HK-2 (cell line): ENCODE results near the gene AQP12A.
"Not testable (repeated sequence)": the region's sequence is repeated elsewhere in the genome, so short reads cannot be mapped to it uniquely, and the experiment has no call there.

ENCODE experiments used
- DNase-seq: peaks from one replicate; pipeline ENCODE4 v3.0.0-alpha.2; 2018; ENCODE audit not compliant: unreplicated experiment

AQP12A gene

DNA sequence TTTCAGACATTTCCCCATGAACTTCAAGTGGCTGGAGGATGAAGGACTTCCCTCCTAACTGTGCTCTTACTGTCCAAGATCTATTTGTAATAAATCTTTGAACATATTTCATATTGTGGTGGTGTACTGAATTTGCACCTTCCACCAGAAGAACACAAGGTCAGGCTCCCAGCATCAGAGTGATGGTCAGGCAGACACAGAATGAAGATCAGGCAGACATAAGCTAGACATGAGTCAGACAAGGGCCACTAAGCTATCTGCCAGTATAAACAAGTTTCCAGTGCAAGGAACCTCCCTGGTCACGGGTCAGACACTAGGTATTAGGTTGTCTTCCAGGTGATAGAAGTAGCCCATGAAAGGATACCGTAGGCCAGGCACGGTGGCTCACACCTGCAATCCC lies 29.0 kb upstream of the AQP12A start:
- DNase-seq: no peak

DNA sequence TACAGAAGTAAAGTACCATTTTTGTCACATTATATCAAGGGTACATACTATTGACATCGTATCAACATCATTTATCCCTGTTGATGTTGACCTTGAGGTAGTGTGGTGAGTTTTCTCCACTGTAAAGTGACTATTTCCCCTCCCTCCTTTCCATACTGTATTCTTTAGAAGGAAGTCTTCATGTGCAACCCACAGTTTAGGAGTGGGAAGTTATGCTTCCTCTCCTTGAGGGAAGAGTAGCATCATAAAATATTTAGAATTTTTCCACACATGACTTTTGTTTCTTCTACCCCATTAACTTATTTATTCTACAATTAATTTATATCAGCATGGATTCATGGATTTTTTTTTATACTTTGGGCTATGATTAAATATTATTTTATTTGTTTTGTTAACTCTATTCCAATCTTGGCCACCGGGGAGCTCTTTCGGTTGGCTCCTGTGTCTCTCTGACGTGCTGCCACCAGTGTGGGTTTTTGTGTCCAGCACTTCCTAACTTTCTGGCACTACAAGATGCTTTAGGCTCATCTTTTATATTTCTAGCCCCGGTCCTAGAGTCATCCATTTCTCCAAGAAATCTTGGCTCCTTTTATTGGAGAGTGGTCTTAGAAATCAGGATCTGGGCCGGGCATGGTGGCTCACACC lies 28.0 kb upstream of the AQP12A start:
- DNase-seq: no peak

DNA sequence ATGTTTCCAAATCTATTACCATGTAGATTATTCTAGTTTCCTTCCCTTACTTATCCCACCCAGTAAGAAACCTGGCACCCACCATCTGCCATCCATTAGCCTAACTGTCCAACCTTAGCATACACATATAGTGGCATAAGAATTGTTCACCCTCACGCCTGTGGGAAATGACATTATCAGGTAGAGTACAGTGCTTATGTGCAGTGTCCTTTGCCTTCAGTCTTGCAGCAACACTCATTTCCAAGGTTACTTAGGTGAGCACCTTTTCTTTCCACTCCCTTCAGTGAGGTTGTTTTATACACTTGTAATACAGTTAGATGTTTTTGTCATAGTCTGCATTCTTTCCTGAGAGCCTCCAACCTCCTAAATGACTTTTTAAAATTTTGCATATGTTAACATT lies 27.0 kb upstream of the AQP12A start:
- no peak for DNase-seq

DNA sequence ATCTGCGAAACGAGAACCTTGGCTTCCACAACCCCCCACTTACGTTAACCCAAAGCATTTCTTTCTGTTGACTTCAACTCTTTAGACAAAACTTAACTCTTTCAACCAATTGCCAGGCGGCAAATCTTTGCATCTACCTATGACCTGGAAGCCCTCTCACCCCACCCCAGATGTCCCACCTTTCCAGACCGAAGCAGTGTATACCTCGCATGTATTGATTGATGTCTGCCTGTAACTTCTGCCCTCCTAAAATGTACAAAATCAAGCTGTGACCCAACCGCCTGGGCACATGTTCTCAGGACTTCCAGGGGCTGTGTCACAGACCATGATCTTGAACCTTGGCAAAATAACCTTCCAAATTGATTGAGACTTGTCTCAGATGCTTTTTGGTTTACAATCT lies 21.3 kb upstream of the AQP12A start:
- DNase-seq: no peak

DNA sequence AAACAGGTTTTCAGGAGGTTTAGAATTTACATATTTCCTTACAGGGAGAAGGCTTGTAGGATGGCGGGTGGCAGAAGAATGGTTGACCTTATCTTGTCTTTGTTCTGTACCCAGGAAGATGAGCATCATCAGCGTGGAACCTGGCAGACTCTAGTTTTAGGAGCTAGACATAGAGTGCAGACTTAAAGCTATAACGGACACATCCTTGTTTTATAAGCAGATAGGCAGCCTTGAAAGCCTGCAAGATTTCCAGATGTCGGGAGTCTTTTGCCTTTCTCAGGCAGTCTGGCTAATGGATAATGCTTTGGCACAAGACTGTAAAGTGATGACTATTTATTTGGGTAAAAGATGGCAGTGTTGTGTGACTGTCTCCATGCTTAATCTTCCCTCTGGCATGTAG lies 20.7 kb upstream of the AQP12A start:
- no peak for DNase-seq

DNA sequence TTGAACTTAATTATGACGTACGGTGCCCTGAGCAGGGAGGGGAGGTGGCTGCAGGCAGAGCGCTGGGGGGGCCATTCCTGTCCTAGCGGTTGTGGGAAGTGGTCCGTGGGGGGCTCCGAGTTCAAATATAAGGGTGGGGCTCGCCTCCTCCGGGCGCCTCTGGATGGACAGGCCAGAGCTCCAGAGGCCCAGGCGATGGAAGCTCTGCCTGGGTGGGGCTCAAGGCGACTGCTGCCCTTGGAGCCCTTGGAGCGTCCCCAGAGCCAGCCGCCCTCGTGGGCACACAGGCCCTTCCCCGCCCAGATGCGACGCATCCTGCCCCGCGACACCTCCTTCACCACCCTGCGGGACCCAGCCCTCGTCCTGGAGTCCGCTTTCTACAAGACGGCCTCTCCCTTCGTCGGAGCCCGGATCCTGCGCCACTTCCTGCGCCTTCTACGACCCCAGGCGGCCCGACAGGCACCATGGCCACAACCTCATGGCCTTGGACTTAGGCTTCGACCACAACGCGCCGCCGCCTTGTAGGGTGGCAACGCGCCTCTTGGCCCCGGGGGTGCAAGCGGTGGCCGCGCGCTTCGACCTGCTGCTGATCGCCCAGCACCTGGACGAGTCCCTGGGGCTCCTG lies 19.5 kb upstream of the AQP12A start:
- DNase-seq: no peak

DNA sequence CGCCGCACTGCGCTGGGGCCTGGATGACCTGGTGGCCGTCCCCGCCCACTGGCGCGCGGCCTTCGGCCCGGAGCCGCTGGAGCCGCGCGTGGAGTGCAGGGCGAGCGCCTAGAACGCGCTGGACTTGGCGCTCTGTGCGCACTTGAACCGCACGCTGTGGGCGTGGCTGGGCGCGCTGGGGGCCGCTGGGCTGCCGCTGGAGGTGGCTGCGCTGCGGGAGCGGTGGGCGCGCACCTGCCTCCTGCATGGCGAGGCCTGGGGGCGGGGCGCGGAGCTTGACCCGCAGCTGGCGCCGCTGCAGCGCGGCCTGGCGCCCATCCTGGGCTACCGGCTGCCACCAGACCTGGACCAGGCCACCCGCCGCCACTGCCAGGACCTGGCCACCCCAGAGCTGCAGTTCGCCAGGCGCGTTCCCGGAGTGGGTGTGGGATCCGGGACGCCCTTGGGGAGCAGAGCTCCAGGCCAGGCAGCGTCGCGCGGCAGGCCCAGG lies 18.9 kb upstream of the AQP12A start:
- DNase-seq: no peak

DNA sequence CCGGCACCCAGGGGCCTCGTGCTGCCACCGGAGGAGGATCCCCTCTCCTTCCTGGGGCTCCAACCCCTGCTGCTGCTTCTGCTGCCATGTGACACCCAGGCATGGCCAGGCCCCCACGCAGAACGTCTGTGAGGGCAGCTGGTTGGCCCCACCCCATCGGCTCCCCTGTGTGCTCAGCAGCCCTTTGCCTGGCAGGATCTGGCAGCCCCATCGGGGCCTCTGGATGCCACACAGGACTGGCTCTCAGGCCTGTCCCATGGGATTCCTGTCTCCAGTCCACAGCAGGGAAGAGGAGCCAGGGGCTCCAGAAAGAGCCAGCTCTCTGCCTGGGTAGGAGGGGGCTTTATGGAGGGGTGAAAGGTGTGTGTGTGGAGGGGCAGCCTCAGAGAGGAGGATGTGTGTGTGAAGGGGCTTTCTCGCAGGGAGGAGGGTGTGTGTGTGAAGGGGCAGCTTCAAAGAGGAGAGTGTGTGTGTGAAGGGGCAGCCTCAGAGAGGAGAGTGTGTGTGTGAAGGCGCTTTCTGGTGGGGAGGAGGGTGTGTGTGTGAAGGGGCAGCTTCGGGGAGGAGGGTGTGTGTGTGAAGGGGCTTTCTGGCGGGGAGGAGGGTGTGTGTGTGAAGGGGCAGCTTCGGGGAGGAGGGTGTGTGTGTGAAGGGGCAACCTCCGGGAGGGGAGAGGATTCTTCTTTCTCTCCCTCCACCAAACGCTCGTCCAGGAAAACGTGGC lies 17.0 kb upstream of the AQP12A start:
- DNase-seq: not testable (repeated sequence)

DNA sequence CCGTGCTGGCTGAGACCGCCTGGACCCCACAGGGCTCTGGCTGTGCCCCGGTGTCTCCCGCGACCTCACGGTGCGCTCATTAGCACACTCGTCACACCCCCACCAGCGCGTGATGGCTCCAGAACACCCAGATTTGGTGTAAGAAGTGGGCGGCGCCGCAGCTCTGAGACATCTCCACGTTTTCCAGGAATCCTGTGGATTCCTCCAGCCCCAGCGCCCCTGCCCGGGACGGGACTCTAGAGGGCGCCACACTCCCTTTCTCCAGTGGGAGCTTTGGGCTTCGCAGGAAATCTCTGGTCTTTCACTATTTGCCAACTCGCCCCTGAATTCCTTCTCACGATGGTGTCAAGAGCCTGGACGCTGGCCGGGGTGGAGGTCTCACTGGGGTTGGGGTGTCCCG lies 16.3 kb upstream of the AQP12A start:
- not testable (repeated sequence) for DNase-seq

DNA sequence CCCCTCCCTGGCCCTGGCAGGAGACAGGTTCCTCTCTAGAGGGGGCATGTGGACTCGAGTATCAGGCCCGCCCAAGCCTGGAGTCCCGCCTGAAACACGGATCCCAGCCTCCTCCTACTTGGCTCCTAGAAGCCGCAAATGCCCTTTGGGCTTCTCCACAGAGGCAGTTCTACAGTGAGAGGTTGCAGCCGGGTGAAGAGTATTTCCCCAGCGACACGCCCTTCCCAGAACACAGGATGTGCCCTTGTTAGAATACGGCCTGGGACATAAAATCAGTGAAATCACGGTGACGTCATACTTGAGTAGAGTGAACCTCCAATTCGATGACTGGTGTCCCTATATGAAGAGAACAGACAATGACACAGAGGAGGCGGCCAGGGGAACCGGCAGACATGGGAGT lies 13.6 kb upstream of the AQP12A start:
- not testable (repeated sequence) for DNase-seq

DNA sequence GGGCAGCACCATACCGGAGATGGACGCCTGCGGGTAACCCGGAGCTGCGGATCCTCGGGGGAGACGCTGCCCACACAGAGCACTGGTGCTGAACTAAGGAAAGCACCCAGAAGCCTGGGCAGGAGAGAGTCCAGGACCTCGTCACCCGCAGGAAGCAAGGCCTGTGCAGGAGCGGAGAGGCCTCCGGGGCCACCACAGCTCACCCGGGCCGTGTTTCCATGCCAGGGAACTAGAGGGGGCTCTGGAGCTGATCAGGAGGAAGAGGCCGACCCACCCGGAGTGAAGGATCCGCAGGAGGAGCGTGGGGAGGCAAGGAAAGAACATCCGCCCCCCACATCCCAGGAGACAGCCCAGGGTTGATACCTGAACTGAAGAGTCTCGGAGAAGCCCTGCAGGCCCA lies 12.8 kb upstream of the AQP12A start:
- DNase-seq: not testable (repeated sequence)

DNA sequence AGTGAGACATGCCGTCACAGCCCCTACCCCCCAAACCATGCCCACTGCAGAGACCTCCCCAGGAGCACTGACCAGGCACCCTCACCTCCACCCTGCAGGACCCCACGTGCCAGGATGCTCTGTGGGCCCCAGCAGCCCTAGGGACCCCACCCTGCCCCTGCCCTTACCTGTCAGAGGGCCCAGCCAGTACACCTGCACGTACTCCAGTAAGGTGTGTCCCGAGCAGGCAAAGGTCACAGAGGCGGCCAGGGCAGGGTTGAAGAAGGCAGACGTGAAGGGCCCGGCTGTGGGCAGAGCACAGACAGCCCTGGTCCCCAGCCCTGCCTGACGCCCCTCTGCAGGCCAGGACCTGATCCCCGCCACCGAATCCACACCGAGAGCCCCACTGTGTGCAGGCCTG lies 11.5 kb upstream of the AQP12A start:
- DNase-seq: not testable (repeated sequence)

DNA sequence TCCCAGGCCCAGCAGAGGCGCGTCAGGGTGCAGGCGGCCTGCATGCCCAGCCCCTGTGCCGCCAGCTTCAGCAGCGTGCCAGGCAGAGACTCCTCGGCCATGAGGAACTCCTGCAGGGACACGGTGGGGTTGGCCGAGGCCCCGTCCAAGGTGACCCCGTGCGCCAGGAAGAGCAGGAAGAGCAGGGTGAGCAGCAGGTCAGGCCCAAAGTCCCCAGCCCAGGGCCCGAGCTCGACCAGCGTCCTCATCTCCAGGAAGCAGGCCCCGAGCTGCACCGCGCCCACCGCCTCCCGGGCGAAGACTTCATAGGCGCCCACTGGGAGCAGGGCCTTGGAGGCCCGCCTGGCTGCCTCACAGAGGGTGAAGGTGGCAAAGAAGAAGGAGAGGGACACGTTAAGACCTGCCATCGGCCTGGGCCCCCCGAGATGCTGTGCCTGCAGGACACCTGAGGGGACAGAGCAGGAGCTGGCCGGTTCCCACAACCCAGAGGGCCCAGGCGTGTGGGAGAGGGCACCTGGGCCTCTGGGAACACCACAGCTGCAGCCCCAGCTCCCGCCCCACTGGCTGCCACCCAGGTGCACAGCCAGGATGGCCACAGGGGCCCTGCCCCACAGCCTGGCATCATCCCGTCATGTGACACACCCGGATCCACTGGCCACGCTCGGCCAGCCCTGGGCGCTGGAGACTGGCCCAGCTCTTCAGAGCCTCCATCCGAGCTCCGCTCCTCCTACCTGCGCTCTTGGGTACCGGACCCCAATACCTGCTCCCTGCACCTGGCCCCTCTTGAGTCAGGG lies 9.0 kb upstream of the AQP12A start, which contains the start of gene AQP12B:
Gene AQP12B (minus strand): TSS at position 455 of the 794 bp plus-strand sequence. CDS start 48 bp downstream, at position 407.
- not testable (repeated sequence) for DNase-seq

DNA sequence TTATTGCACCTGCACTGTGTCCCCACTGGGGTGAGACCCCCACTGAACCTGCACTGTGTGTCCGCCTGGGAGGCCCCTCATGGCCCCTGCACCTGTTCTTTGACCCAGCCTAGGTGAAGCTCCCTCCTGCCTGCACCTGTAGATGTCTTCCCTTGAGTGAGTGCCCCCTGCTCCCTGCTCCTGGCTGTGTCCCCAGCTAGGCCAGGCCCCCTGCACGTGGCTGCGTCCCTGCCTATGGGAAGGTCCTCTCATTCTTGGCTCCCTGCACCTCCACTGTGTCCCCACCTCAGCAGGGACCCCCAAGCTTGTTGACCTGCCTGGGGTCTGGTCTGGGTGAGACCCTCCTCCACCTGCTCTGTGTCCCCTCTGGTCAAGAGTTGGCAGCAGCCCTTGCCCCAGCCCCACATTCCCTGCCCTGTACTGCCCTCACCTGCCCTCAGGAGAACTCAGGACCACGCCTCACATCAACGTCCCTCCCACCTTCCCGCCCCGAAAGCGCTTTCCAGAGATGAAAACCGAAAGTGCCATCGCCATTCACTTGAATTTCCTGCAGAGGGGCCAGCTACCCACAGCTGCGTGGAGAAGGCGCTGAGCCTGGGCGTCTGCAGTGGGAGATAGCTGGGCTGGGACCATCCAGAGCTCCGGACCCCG lies 8.2 kb upstream of the AQP12A start:
- DNase-seq: not testable (repeated sequence)

DNA sequence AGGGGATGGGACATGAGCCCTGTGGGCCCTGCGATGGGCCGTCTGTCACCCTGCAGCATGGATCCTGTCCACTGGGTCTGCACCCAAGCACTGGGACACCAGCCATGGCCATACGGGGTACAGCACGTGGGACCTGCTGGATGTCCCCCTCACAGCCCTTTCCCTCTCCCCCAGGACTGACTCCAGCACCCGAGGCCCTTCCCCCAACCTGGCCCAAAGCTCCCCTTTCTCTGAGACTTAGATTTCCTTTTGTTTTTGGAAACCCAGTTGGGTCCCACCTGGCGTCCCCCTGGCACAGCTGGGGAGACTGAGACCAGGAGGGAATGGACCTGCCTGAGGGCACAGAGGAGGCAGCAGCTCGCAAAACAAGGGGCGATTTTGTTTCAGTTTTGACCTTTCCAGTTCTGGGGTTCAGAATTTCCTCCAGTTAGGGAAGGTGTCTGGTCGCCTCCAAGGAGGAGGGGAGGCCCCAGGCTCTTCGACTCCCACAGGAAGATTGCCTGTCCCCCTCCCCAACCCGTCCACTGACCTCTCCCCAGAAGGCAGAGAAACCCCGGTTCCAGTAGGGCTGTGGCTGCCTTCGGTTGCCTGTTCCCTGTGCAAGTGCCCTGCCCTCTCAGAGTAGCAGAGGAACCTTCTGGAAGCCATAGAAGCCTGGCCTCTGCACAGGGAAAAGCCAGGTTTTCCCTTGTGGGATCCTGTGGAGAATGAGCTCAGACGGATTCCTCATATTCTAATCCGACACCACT lies 7.5 kb upstream of the AQP12A start:
- not testable (repeated sequence) for DNase-seq

DNA sequence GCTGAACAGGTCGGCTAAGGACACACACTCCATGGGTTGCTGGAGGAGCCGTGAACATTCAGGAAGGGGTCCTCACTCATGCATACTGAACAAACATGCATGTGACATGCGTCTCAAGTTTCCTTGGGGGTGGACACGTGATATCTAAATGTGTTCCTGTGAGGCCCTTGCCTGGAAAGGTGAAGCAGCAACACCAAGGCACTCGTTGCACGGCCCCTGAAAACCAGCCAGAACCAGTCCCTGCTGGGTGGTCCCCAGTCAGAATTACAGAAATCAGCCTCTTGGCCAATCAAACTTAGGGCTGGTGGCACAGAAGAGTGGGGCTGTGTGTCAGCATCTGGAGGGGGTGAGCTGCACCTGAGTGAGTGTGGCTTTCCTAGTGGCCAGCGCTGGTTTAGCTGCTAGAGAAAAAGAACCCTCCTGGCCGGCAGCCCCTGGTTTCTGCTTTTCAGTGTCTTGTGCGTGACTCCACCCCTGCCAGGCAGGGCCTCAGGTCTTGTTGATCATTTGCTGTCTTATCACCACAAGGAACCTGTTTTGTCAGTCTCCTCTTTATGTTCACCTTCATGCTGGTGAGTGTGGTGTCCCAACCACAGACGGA lies 5.8 kb upstream of the AQP12A start:
- DNase-seq: no peak

DNA sequence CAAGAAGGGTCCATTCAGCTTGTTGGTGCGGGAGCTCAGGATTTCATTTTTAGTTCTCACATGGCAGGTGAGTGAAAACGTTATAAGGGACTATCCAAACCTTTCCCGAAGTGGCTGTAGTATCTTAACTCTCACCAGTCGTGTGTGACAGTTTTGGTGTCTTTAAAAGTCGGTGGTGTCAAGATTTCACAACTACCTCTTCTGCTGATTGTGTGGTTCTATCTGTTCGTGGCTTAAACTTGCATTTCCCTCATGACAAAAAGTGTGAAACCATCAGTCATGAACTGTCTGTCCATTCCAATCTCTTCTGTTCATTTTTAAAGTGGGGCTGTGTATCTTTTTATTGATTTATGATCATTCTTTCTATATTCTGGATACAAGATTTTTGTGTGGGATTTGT lies 5.2 kb upstream of the AQP12A start:
- no peak for DNase-seq

DNA sequence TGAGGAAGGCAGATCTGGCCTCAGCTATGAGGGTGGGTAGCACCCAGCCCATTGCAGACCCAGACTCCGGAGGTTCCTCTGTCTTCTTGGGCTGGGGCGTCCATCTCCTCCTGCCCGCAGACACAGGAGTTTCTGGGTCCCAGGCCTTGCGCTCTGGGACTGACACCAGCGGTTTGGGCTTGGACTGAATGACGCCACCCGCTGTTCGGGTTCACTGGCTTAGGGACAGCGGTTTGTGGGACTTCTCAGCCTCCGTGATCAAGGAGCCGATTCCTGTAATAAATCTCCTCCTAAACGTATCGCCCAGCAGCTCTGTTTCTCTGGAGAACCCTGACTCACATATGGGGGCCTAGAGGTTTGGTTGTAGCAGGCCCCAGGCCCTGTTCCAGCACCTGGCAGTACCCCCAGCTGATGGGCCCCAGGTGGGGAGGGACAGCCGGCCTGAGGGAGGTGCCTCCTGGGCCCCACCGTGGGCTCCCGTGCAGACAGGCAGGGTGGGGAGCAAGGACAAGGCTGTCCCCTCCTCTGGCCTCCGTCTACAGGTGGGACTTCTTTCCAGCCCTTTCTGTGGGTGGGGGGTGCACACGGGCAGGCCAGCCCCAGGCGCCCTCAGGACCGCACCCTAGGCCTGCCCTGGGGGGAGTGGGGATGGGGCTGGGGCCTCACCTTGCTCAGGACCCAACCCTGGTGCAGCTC lies 4.5 kb upstream of the AQP12A start:
- no peak for DNase-seq

DNA sequence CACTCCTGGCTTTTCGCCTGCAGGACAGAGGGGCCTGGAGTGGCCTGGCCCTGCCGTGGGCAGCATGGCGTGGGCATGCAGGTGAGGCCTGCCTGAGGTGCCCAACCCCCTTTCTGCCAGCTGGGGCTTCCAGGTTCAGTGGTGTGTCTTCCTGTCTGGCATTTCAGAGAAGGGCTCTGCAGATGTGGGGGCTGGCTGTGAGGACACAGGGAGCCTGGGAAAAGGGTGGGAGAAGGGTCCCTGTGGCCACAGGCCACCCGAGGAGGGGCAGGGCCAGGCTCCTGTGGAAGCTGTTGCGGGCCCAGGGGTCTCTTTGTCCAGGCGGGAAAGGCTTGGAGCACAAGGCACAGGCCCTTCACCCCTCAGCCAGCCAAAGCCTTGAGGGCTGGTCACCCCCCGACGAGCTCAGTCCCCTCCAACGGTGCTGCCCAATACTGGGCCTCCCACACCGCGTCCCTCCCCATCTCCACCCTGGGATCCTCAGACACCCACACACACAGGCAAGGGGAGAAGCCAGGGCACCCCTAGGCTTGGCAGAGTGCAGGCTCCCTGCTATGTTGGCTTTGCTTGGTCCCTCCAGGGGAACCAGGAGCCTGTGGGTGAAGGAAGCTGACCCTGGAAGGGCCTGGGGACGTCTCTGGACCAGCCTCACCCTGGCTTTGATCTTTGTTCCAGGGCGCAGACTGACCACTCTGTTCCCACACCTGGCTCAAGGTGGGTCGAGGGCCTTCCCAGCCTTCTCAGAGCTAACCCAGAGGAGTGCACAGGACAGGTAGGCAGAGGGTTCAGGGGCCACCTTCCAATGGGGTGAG lies 3.7 kb upstream of the AQP12A start:
- no peak for DNase-seq
